ENCODE measurements around the gene CCDC80.

Gene CCDC80

DNA sequence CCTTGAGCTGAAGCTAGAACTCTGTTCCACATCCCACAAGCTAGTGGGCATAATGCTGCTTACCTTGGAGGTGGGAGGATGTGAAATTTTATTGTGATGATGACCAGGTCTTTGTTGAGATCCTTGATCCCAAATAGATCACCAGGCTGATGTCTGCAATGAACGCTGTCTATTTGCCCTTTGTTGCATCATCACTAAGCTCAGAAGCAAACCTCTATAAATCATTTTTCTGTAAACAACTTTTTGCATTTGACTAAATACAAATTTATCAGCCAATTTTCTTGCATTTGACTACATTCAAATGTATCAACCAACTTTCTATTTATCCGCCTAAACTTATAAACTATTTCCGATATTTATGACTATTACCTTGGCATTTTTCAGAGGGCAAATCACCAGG is 9.7 kb downstream of the CCDC80 start:
- ChIA-PET POLR2A (no interaction called here), CTCF (interaction anchor here (0.8 to 6.8 kb wide), 4 partner anchors 10 to 107 kb away, joined by 3 to 42 read pairs (median 4); partner anchors contain the start of gene CCDC80)

DNA sequence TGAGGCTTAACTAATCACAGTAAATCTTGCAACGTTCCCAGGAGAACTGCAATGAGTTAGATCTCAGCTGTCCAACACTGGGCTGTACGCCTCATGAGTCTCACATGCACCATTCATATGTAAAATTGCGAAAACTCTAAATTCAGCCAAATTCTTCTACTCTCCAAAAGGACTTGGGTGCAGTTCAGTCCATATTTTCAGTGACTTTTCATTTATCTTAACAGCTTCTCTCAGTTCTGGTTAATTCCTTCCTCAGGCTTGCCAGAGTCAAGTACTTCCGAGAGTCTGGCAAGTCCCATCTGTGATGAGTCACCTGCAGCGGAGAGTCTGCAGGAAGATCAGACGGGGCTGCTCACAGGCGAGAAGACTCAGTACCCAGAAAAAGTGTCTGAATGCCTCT is 11.5 kb downstream of the CCDC80 start:
- TF ChIP-seq, protein P1, sequence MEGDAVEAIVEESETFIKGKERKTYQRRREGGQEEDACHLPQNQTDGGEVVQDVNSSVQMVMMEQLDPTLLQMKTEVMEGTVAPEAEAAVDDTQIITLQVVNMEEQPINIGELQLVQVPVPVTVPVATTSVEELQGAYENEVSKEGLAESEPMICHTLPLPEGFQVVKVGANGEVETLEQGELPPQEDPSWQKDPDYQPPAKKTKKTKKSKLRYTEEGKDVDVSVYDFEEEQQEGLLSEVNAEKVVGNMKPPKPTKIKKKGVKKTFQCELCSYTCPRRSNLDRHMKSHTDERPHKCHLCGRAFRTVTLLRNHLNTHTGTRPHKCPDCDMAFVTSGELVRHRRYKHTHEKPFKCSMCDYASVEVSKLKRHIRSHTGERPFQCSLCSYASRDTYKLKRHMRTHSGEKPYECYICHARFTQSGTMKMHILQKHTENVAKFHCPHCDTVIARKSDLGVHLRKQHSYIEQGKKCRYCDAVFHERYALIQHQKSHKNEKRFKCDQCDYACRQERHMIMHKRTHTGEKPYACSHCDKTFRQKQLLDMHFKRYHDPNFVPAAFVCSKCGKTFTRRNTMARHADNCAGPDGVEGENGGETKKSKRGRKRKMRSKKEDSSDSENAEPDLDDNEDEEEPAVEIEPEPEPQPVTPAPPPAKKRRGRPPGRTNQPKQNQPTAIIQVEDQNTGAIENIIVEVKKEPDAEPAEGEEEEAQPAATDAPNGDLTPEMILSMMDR (IDR thresholded peaks at IDR 0.05; ENCODE audit: control extremely low read depth, extremely low read depth, low read depth, missing control alignments), result no peak
- CTCF ChIA-PET, result interaction anchor here (1.5 to 6.8 kb wide), 3 partner anchors 10 to 14 kb away, joined by 5 to 42 read pairs (median 7); partner anchors contain the start of gene CCDC80

More for the DNA sequence above, 9.7 kb downstream of the CCDC80 start:
- DNase-seq (ENCODE audit: extremely low spot score), result no peak
- TF ChIP-seq, protein P1 (IDR thresholded peaks at IDR 0.05; ENCODE audit: control extremely low read depth, extremely low read depth, low read depth, missing control alignments), result no peak

DNA sequence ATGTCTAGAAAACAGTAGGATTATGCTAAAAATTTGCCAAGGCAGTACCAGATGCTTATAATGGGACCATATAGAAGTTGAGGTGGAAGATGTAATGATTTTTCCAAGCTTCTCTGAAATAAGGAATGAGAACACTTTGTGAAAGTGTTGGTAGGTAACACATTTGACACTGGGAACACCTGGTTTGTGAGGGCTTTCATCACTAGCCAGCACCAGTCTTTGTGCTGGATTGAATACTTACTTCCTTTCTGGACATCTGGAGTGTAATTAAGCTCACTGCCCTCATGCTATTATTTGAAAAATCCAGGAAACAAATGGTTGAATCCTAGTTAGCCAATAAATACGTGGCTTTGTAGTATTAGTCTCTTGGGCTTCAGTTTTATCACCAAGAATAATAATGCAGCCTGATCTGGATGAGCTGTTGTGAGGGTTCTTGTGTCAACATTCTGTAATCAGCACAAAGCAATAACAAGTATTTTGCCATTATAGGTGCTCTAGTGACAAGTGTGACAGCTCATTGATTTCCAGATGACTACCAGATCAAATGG is 12.9 kb downstream of the CCDC80 start:
- CTCF ChIA-PET, result interaction anchor here (0.8 to 2.2 kb wide), 6 partner anchors 9 to 47 kb away, joined by 3 to 9 read pairs (median 4); no protein-coding TSS in a partner anchor
- TF ChIP-seq, protein P1 (IDR thresholded peaks at IDR 0.05; ENCODE audit: control extremely low read depth, extremely low read depth, low read depth, missing control alignments), result no peak
- POLR2A ChIA-PET, result no interaction called here
- no peak for DNase-seq (ENCODE audit: extremely low spot score)

More for the DNA sequence above, 11.5 kb downstream of the CCDC80 start:
- POLR2A ChIA-PET, result no interaction called here
- DNase-seq (ENCODE audit: extremely low spot score), result no peak

DNA sequence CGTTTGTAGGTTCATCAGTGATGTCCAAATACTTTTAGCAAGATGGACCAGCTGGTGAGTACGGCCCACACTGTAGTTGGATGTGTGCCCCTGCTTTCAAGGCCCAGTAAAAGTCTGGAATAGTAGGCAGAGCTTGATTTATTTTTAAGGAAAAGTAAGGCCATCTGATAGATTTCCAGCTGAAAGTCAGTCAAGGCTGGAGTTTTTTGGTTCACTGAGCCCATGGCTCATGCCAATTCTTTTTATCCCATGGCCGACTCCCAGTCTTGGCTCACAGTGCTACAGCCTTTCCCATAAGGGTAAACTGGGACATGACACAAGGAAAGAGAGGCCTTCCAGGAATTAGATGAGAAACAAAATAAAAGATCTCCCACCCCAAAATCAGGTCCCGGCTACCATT is 13.5 kb downstream of the CCDC80 start:
- CTCF ChIA-PET, result interaction anchor here (1.2 to 2.2 kb wide), 4 partner anchors 9 to 15 kb away, joined by 4 to 9 read pairs (median 6); no protein-coding TSS in a partner anchor
- DNase-seq (ENCODE audit: extremely low spot score), result no peak
- TF ChIP-seq, protein P1 (IDR thresholded peaks at IDR 0.05; ENCODE audit: control extremely low read depth, extremely low read depth, low read depth, missing control alignments), result no peak
- POLR2A ChIA-PET, result no interaction called here

DNA sequence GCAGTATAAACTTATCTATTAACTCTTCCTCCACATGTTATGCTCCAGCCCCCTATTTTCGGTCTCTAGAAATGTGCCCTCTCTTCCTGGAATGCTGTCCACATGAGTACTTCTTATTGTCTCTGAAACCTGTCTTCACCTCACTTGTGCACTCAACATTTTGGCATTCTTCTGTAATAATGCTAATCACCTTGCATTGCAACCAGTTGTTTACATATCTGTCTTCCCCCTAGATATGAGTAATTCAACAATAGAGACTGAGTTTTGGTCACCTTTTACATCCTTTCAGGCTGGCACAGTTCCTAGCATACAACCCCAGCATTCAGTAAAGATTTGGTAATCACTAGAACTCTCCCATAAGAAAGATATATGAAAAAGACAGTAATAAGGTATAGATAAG is 17.2 kb downstream of the CCDC80 start:
- no peak for DNase-seq (ENCODE audit: extremely low spot score)
- TF ChIP-seq, protein P1 (IDR thresholded peaks at IDR 0.05; ENCODE audit: control extremely low read depth, extremely low read depth, low read depth, missing control alignments), result no peak
- ChIA-PET POLR2A (no interaction called here), CTCF (no interaction called here)

DNA sequence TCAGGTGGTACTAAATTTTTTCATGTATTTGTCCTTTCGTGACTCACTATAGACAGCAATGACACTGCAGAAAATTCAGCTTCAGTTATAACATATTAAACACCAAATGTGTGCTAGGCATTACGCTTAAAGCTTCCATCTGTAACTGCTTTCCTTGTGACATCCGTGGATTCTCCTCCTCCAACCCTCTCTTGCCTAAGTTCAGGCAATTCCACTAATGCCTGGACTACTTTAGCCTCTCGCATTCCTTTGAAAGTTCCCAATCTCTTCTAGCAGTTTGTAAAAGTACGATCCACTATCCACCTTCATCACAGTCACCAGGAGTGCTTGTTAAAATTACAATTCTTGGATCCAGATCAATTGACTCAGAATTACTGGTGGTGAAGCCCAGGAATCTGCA is 17.7 kb downstream of the CCDC80 start:
- DNase-seq (ENCODE audit: extremely low spot score), result no peak
- CTCF ChIA-PET, result interaction anchor here (5.3 kb wide), 1 partner anchor 20 kb away, joined by 25 read pairs; no protein-coding TSS in a partner anchor
- TF ChIP-seq, protein P1 (IDR thresholded peaks at IDR 0.05; ENCODE audit: control extremely low read depth, extremely low read depth, low read depth, missing control alignments), result no peak
- POLR2A ChIA-PET, result no interaction called here

Measured in GM10248 (cell line).